ENCODE results near the gene BLTP1. TPM values are rescaled to one million over a fixed set of nuclear protein-coding genes. Genes with fewer than 3 reads are reported as not detected.

Gene BLTP1
- total RNA-seq, 1 donor: 121 TPM

GRCh38 chr4:122139139-122139538, 13.0 kb upstream of the BLTP1 start:
- no peak overlapping the region for H3K27ac ChIP-seq (ENCODE audit: low read depth, low read length)
- H3K27me3 ChIP-seq (ENCODE audit: insufficient read depth, low read length): peaks cover 3% of the 10 kb centered on the region

GRCh38 chr4:122140834-122141233, 11.3 kb upstream of the BLTP1 start:
- no peak for DNase-seq (ENCODE audit: insufficient read length, low spot score, missing footprints)
- TF ChIP-seq CTCF (IDR thresholded peaks at IDR 0.05; ENCODE audit: extremely low read depth, low read depth, low read length): no peak
- H3K4me3 ChIP-seq (ENCODE audit: insufficient read depth, low read length): no peak overlapping the region
- no peaks in the 10 kb centered on the region for H4K20me1 ChIP-seq (ENCODE audit: insufficient read depth, low read length)
- peaks cover 3% of the 10 kb centered on the region for H3K27me3 ChIP-seq (ENCODE audit: insufficient read depth, low read length)
- no peaks in the 10 kb centered on the region for H3K4me1 ChIP-seq (ENCODE audit: insufficient read depth, low read length)
- no peaks in the 10 kb centered on the region for H3K36me3 ChIP-seq (ENCODE audit: insufficient read depth, low read length)
- H3K9me3 ChIP-seq (ENCODE audit: low read depth, low read length): no peaks in the 10 kb centered on the region
- H3K79me2 ChIP-seq (ENCODE audit: insufficient read depth, low read length): no peaks in the 10 kb centered on the region
- H3K27ac ChIP-seq (ENCODE audit: low read depth, low read length): no peak overlapping the region
- no peak overlapping the region for H2AFZ ChIP-seq (ENCODE audit: low read length)
- H3K4me2 ChIP-seq (ENCODE audit: insufficient read depth, low read length): no peak overlapping the region

More at GRCh38 chr4:122139139-122139538, 13.0 kb upstream of the BLTP1 start:
- Histone ChIP-seq H3K4me3 (ENCODE audit: insufficient read depth, low read length) (no peak overlapping the region), H4K20me1 (ENCODE audit: insufficient read depth, low read length) (no peaks in the 10 kb centered on the region), H3K4me1 (ENCODE audit: insufficient read depth, low read length) (no peaks in the 10 kb centered on the region), H3K9me3 (ENCODE audit: low read depth, low read length) (no peaks in the 10 kb centered on the region), H3K79me2 (ENCODE audit: insufficient read depth, low read length) (no peaks in the 10 kb centered on the region), H3K4me2 (ENCODE audit: insufficient read depth, low read length) (no peak overlapping the region), H3K36me3 (ENCODE audit: insufficient read depth, low read length) (no peaks in the 10 kb centered on the region), H2AFZ (ENCODE audit: low read length) (no peak overlapping the region)
- no peak for TF ChIP-seq CTCF (IDR thresholded peaks at IDR 0.05; ENCODE audit: extremely low read depth, low read depth, low read length)
- no peak for DNase-seq (ENCODE audit: insufficient read length, low spot score, missing footprints)

- no peak for DNase-seq (ENCODE audit: insufficient read length, low spot score, missing footprints)
These were observed 9.4 kb upstream of the BLTP1 start for GRCh38 chr4:122142687-122143086.

GRCh38 chr4:122146652-122147051, 5.5 kb upstream of the BLTP1 start:
- H3K27ac ChIP-seq (ENCODE audit: low read depth, low read length): no peak overlapping the region
- peaks cover 5% of the 10 kb centered on the region for H3K4me1 ChIP-seq (ENCODE audit: insufficient read depth, low read length)
- H4K20me1 ChIP-seq (ENCODE audit: insufficient read depth, low read length): no peaks in the 10 kb centered on the region
- H3K9me3 ChIP-seq (ENCODE audit: low read depth, low read length): no peaks in the 10 kb centered on the region
- H3K4me2 ChIP-seq (ENCODE audit: insufficient read depth, low read length): no peak overlapping the region
- H3K4me3 ChIP-seq (ENCODE audit: insufficient read depth, low read length): no peak overlapping the region
- H2AFZ ChIP-seq (ENCODE audit: low read length): no peak overlapping the region
- H3K36me3 ChIP-seq (ENCODE audit: insufficient read depth, low read length): no peaks in the 10 kb centered on the region
- no peak for DNase-seq (ENCODE audit: insufficient read length, low spot score, missing footprints)
- TF ChIP-seq CTCF (IDR thresholded peaks at IDR 0.05; ENCODE audit: extremely low read depth, low read depth, low read length): no peak
- H3K27me3 ChIP-seq (ENCODE audit: insufficient read depth, low read length): peaks cover 3% of the 10 kb centered on the region
- H3K79me2 ChIP-seq (ENCODE audit: insufficient read depth, low read length): no peaks in the 10 kb centered on the region

More at GRCh38 chr4:122142687-122143086, 9.4 kb upstream of the BLTP1 start:
- H3K4me3 ChIP-seq (ENCODE audit: insufficient read depth, low read length): no peak overlapping the region
- H3K79me2 ChIP-seq (ENCODE audit: insufficient read depth, low read length): no peaks in the 10 kb centered on the region
- no peak overlapping the region for H2AFZ ChIP-seq (ENCODE audit: low read length)
- H3K4me2 ChIP-seq (ENCODE audit: insufficient read depth, low read length): no peak overlapping the region
- no peaks in the 10 kb centered on the region for H3K9me3 ChIP-seq (ENCODE audit: low read depth, low read length)
- H3K4me1 ChIP-seq (ENCODE audit: insufficient read depth, low read length): no peaks in the 10 kb centered on the region
- H3K27ac ChIP-seq (ENCODE audit: low read depth, low read length): no peak overlapping the region
- no peak for TF ChIP-seq CTCF (IDR thresholded peaks at IDR 0.05; ENCODE audit: extremely low read depth, low read depth, low read length)
- H4K20me1 ChIP-seq (ENCODE audit: insufficient read depth, low read length): no peaks in the 10 kb centered on the region
- H3K36me3 ChIP-seq (ENCODE audit: insufficient read depth, low read length): no peaks in the 10 kb centered on the region
- H3K27me3 ChIP-seq (ENCODE audit: insufficient read depth, low read length): peaks cover 3% of the 10 kb centered on the region
